NCI-H82 treated with DMSO at 0.1 percent for 48 hours (cell line): Measurements from ENCODE around the gene RUFY2.
"Not testable (repeated sequence)": the region's sequence is repeated elsewhere in the genome, so short reads cannot be mapped to it uniquely, and the experiment has no call there.

Source experiments
- DNase-seq: peaks from one replicate; lab custom pipeline; 2025; ENCODE audit not compliant: unreplicated experiment; lab: John Stamatoyannopoulos, UW

The RUFY2 gene

GRCh38 chr10:68327889-68328786 lies 78.9 kb downstream of the RUFY2 start:
- no peak for DNase-seq

GRCh38 chr10:68324396-68324795 lies 82.7 kb downstream of the RUFY2 start:
- not testable (repeated sequence) for DNase-seq

- DNase-seq, result no peak
Measured at GRCh38 chr10:68318331-68319059, 88.6 kb downstream of the RUFY2 start.

GRCh38 chr10:68315582-68315981 lies 91.5 kb downstream of the RUFY2 start:
- no peak for DNase-seq

GRCh38 chr10:68314930-68315329 lies 92.1 kb downstream of the RUFY2 start:
- DNase-seq, result not testable (repeated sequence)

GRCh38 chr10:68310531-68310930 lies 96.5 kb downstream of the RUFY2 start:
- no peak for DNase-seq

GRCh38 chr10:68305854-68306253 lies 101.2 kb downstream of the RUFY2 start:
- DNase-seq, result no peak

GRCh38 chr10:68303849-68304412 lies 103.1 kb downstream of the RUFY2 start:
- no peak for DNase-seq

- DNase-seq, result no peak
Measured at GRCh38 chr10:68302871-68303270, 104.2 kb downstream of the RUFY2 start.

- no peak for DNase-seq
Measured at GRCh38 chr10:68302503-68302823, 104.6 kb downstream of the RUFY2 start.

- DNase-seq, result peak; percentile 61
Measured at GRCh38 chr10:68301790-68302502, 105.1 kb downstream of the RUFY2 start.

GRCh38 chr10:68301301-68301700 lies 105.8 kb downstream of the RUFY2 start:
- no peak for DNase-seq

GRCh38 chr10:68296843-68297663 lies 110.0 kb downstream of the RUFY2 start:
- no peak for DNase-seq
